NCI-H2107 treated with DMSO at 0.1 percent for 48 hours (cell line): Measurements from ENCODE around the gene SEC24C.
"Not testable (repeated sequence)": the region's sequence is repeated elsewhere in the genome, so short reads cannot be mapped to it uniquely, and the experiment has no call there.

Experiments
- DNase-seq: peaks from one replicate; lab custom pipeline; 2025; ENCODE audit not compliant: unreplicated experiment; lab: John Stamatoyannopoulos, UW

SEC24C gene

GRCh38 chr10:73771722-73772280 lies 27.6 kb downstream of the SEC24C start:
- no peak for DNase-seq

GRCh38 chr10:73772281-73773151 lies 28.3 kb downstream of the SEC24C start:
- no peak for DNase-seq

- DNase-seq: no peak
Observed at GRCh38 chr10:73773152-73773879, 29.1 kb downstream of the SEC24C start.

- no peak for DNase-seq
Observed at GRCh38 chr10:73774637-73775036, 30.5 kb downstream of the SEC24C start.

- no peak for DNase-seq
Observed at GRCh38 chr10:73779018-73779417, 34.8 kb downstream of the SEC24C start.

- no peak for DNase-seq
Observed at GRCh38 chr10:73779539-73780197, 35.5 kb downstream of the SEC24C start.

GRCh38 chr10:73780301-73780700 lies 36.1 kb downstream of the SEC24C start:
- DNase-seq: no peak

GRCh38 chr10:73780966-73781365 lies 36.8 kb downstream of the SEC24C start:
- DNase-seq: no peak

GRCh38 chr10:73781548-73781878 lies 37.3 kb downstream of the SEC24C start:
- no peak for DNase-seq

- peak; percentile 25 for DNase-seq
Observed at GRCh38 chr10:73781879-73782748, 37.9 kb downstream of the SEC24C start, which contains the start of gene CHCHD1. TSS of gene CHCHD1 (plus strand) at chr10:73782048. CDS start at chr10:73782076, 28 bp downstream.

- no peak for DNase-seq
Observed at GRCh38 chr10:73782749-73783085, 38.5 kb downstream of the SEC24C start.

GRCh38 chr10:73785211-73785720 lies 41.1 kb downstream of the SEC24C start, which contains the start of gene ZSWIM8:
TSS of gene ZSWIM8 (plus strand) at chr10:73785606. CDS start at chr10:73785879, 273 bp downstream.
- peak; percentile 71 for DNase-seq

- no peak for DNase-seq
Observed at GRCh38 chr10:73785721-73786511, 41.7 kb downstream of the SEC24C start.

GRCh38 chr10:73786512-73786885 lies 42.3 kb downstream of the SEC24C start:
- DNase-seq: no peak

GRCh38 chr10:73787031-73787800 lies 43.0 kb downstream of the SEC24C start:
- DNase-seq: not testable (repeated sequence)

- no peak for DNase-seq
Observed at GRCh38 chr10:73788864-73789658, 44.9 kb downstream of the SEC24C start.

GRCh38 chr10:73789659-73790055 lies 45.5 kb downstream of the SEC24C start:
- no peak for DNase-seq
